CD4-positive, CD25-positive, alpha-beta regulatory T cell (primary cell): ENCODE data around the gene PLEK. TPM values are rescaled to one million over a fixed set of nuclear protein-coding genes. Genes with fewer than 3 reads are reported as not detected.
"Not testable (repeated sequence)": the region's sequence is repeated elsewhere in the genome, so short reads cannot be mapped to it uniquely, and the experiment has no call there.

Source experiments
- ATAC-seq, 2 donors: fragments of 150-1000 bp; cut with Tn5 transposase; one replicate each; pipeline ENCODE4 v1.10.0; 2021; ENCODE audit warnings: low read depth in 2 of 2, moderate number of reproducible peaks in 2 of 2, moderate library complexity in 1 of 2
- DNase-seq, 3 donors: peaks; one replicate each; pipeline versions ENCODE4 v3.0.0 to v3.0.0-alpha.2; 2012 to 2022; ENCODE audit warnings: mixed read lengths in 1 of 3
- H3K27ac ChIP-seq: one replicate; pipeline ENCODE4 v1.7.0; 2013; ENCODE audit warnings: mild to moderate bottlenecking, low read length; ENCODE audit not compliant: insufficient read depth, poor library complexity, severe bottlenecking
- H3K27me3 ChIP-seq: one replicate; pipeline ENCODE4 v1.7.0; 2013; ENCODE audit warnings: low read length; ENCODE audit not compliant: control insufficient read depth, insufficient read depth
- H3K36me3 ChIP-seq: one replicate; pipeline ENCODE4 v1.7.0; 2013; ENCODE audit warnings: mild to moderate bottlenecking, low read length, moderate library complexity; ENCODE audit not compliant: control insufficient read depth, insufficient read depth
- H3K4me1 ChIP-seq: 2 replicates; pipeline ENCODE4 v1.7.0; 2013; ENCODE audit warnings: mild to moderate bottlenecking, low read length; ENCODE audit not compliant: insufficient read depth, control insufficient read depth, poor library complexity, severe bottlenecking
- H3K4me3 ChIP-seq: one replicate; pipeline ENCODE4 v1.7.0; 2013; ENCODE audit warnings: low read depth, mild to moderate bottlenecking, low read length, moderate library complexity
- H3K9me3 ChIP-seq, 2 experiments: 1 replicate in 1 of 2; 2 replicates in 1 of 2; pipeline ENCODE4 v1.7.0; 2013; ENCODE audit warnings: low read length in 2 of 2, mild to moderate bottlenecking in 1 of 2, moderate library complexity in 1 of 2; ENCODE audit not compliant: control insufficient read depth in 2 of 2
- H3K27ac Mint-ChIP-seq, 3 donors: one replicate each; pipeline ENCODE4 v1.8.0; 2020 to 2022; ENCODE audit warnings: mild to moderate bottlenecking in 3 of 3, mixed read lengths in 3 of 3, moderate library complexity in 2 of 3
- H3K27me3 Mint-ChIP-seq: one replicate; pipeline ENCODE4 v1.8.0; 2022; ENCODE audit warnings: mild to moderate bottlenecking, mixed read lengths
- H3K36me3 Mint-ChIP-seq: one replicate; pipeline ENCODE4 v1.8.0; 2020; ENCODE audit warnings: mixed read lengths
- H3K4me1 Mint-ChIP-seq, 4 donors: one replicate each; pipeline ENCODE4 v1.8.0; 2020 to 2022; ENCODE audit warnings: mixed read lengths in 4 of 4, mild to moderate bottlenecking in 1 of 4
- H3K4me3 Mint-ChIP-seq, 4 donors: one replicate each; pipeline ENCODE4 v1.8.0; 2020 to 2022; ENCODE audit warnings: mild to moderate bottlenecking in 4 of 4, mixed read lengths in 4 of 4, moderate library complexity in 3 of 4
- H3K9me3 Mint-ChIP-seq, 7 donors: one replicate each; pipeline ENCODE4 v1.8.0; 2020 to 2022; ENCODE audit warnings: mixed read lengths in 7 of 7, mild to moderate bottlenecking in 3 of 7, moderate library complexity in 2 of 7
- polyA plus RNA-seq, 4 donors: library from polyadenylated mRNA; unstranded; fragments of 300-500 nt; fragmentation: Illumina TruSeq; gene quantifications; one replicate each; pipeline ENCODE4 v1.2.3, GENCODE V29; 2021
- total RNA-seq: library from RNA; stranded (reverse); gene quantifications from one replicate; pipeline ENCODE4 v1.2.3, GENCODE V29; 2022

The PLEK gene
- total and polyA plus RNA-seq, 5 donors from 2014 or later = 2.2 to 10.1 (median 5.8) TPM

GRCh38 chr2:68391869-68392268 lies 26.8 kb downstream of the PLEK start:
- DNase-seq = no peak
- H3K27me3 Mint-ChIP-seq = no peaks in the 10 kb centered on the region
- Histone ChIP-seq H3K27ac (no peak overlapping the region), H3K4me1 (peaks cover 25% of the 10 kb centered on the region), H3K9me3 (no peaks in the 10 kb centered on the region), H3K27me3 (no peaks in the 10 kb centered on the region), H3K4me3 (no peak overlapping the region), H3K36me3 (no peaks in the 10 kb centered on the region)
- no peak overlapping the region for H3K27ac Mint-ChIP-seq
- H3K9me3 Mint-ChIP-seq = peaks cover 0 to 1% (median 0%) of the 10 kb centered on the region in 7 donors
- peak overlapping the region in 1 of 4 donors; percentile 28 for H3K4me3 Mint-ChIP-seq
- ATAC-seq = no peak
- no peaks in the 10 kb centered on the region for H3K36me3 Mint-ChIP-seq
- peaks cover 22 to 30% (median 24%) of the 10 kb centered on the region in 4 donors for H3K4me1 Mint-ChIP-seq

GRCh38 chr2:68396093-68396492 lies 31.0 kb downstream of the PLEK start:
- H3K27ac ChIP-seq = no peak overlapping the region

GRCh38 chr2:68397704-68398263 lies 32.7 kb downstream of the PLEK start:
- not testable (repeated sequence) for H3K4me1 Mint-ChIP-seq, H3K27ac Mint-ChIP-seq, DNase-seq, H3K9me3 ChIP-seq, H3K4me1 ChIP-seq, H3K27me3 Mint-ChIP-seq, ATAC-seq, H3K4me3 Mint-ChIP-seq, H3K36me3 ChIP-seq, H3K27me3 ChIP-seq, H3K36me3 Mint-ChIP-seq, H3K27ac ChIP-seq, H3K4me3 ChIP-seq
- peaks cover 0 to 24% (median 9%) of the 10 kb centered on the region in 7 donors for H3K9me3 Mint-ChIP-seq

More at GRCh38 chr2:68396093-68396492, 31.0 kb downstream of the PLEK start:
- peaks cover 6% of the 10 kb centered on the region for H3K36me3 Mint-ChIP-seq
- H3K4me1 Mint-ChIP-seq = peaks cover 0 to 7% (median 4%) of the 10 kb centered on the region in 4 donors
- Histone ChIP-seq H3K4me3 (no peak overlapping the region), H3K27me3 (no peaks in the 10 kb centered on the region), H3K9me3 (peaks cover 0 to under 1% of the 10 kb centered on the region in 2 experiments), H3K36me3 (no peaks in the 10 kb centered on the region), H3K4me1 (no peaks in the 10 kb centered on the region)
- no peak overlapping the region for H3K27ac Mint-ChIP-seq
- no peaks in the 10 kb centered on the region for H3K27me3 Mint-ChIP-seq
- no peak overlapping the region for H3K4me3 Mint-ChIP-seq
- ATAC-seq (no peak), DNase-seq (no peak)
- peaks cover 0 to 17% (median 6%) of the 10 kb centered on the region in 7 donors for H3K9me3 Mint-ChIP-seq

- Mint-ChIP-seq H3K4me1 (peaks cover 0 to 10% (median 0%) of the 10 kb centered on the region in 4 donors), H3K4me3 (no peak overlapping the region), H3K36me3 (peaks cover 7% of the 10 kb centered on the region), H3K9me3 (peaks cover 0 to 38% (median 14%) of the 10 kb centered on the region in 7 donors), H3K27ac (peak overlapping the region in 2 of 3 donors; percentile 49 to 71), H3K27me3 (peaks cover 25% of the 10 kb centered on the region)
- H3K36me3 ChIP-seq = no peaks in the 10 kb centered on the region
- H3K27me3 ChIP-seq = no peaks in the 10 kb centered on the region
- peaks cover 19% of the 10 kb centered on the region for H3K4me1 ChIP-seq
- H3K4me3 ChIP-seq = no peak overlapping the region
- peak in 1 of 2 donors; percentile 31 for ATAC-seq
- no peak for DNase-seq
- peaks cover 0 to 2% of the 10 kb centered on the region in 2 experiments for H3K9me3 ChIP-seq
- peak overlapping the region; percentile 14 for H3K27ac ChIP-seq
Measured at GRCh38 chr2:68403199-68403644, 38.1 kb downstream of the PLEK start.

- H3K4me1 Mint-ChIP-seq = peaks cover 0 to 10% (median 0%) of the 10 kb centered on the region in 4 donors
- no peak overlapping the region for H3K4me3 ChIP-seq
- H3K36me3 Mint-ChIP-seq = peaks cover 7% of the 10 kb centered on the region
- peaks cover 19% of the 10 kb centered on the region for H3K4me1 ChIP-seq
- H3K27ac ChIP-seq = no peak overlapping the region
- H3K27me3 ChIP-seq = no peaks in the 10 kb centered on the region
- ATAC-seq (no peak), DNase-seq (no peak)
- peaks cover 0 to 35% (median 12%) of the 10 kb centered on the region in 7 donors for H3K9me3 Mint-ChIP-seq
- no peaks in the 10 kb centered on the region for H3K36me3 ChIP-seq
- H3K4me3 Mint-ChIP-seq = no peak overlapping the region
- H3K27ac Mint-ChIP-seq = no peak overlapping the region
- H3K9me3 ChIP-seq = peaks cover 0 to 2% of the 10 kb centered on the region in 2 experiments
- H3K27me3 Mint-ChIP-seq = peaks cover 25% of the 10 kb centered on the region
Measured at GRCh38 chr2:68404164-68404563, 39.1 kb downstream of the PLEK start.

GRCh38 chr2:68404893-68405799 lies 40.1 kb downstream of the PLEK start:
- H3K4me3 Mint-ChIP-seq = no peak overlapping the region
- no peaks in the 10 kb centered on the region for H3K36me3 ChIP-seq
- H3K9me3 ChIP-seq = peaks cover 0 to 2% of the 10 kb centered on the region in 2 experiments
- peaks cover 0 to 30% (median 12%) of the 10 kb centered on the region in 7 donors for H3K9me3 Mint-ChIP-seq
- H3K27ac ChIP-seq = no peak overlapping the region
- ATAC-seq = no peak
- H3K4me1 ChIP-seq = peaks cover 19% of the 10 kb centered on the region
- H3K4me3 ChIP-seq = no peak overlapping the region
- peaks cover 25% of the 10 kb centered on the region for H3K27me3 Mint-ChIP-seq
- H3K27ac Mint-ChIP-seq = no peak overlapping the region
- H3K27me3 ChIP-seq = no peaks in the 10 kb centered on the region
- no peak for DNase-seq
- H3K36me3 Mint-ChIP-seq = peaks cover 4% of the 10 kb centered on the region
- H3K4me1 Mint-ChIP-seq = peaks cover 0 to 16% (median 1%) of the 10 kb centered on the region in 4 donors

GRCh38 chr2:68411397-68412126 lies 46.5 kb downstream of the PLEK start:
- no peak for ATAC-seq
- no peak for DNase-seq

More at GRCh38 chr2:68411397-68412126, 46.5 kb downstream of the PLEK start:
- Histone ChIP-seq H3K27me3 (no peaks in the 10 kb centered on the region), H3K36me3 (no peaks in the 10 kb centered on the region), H3K27ac (no peak overlapping the region), H3K9me3 (no peaks in the 10 kb centered on the region), H3K4me1 (no peaks in the 10 kb centered on the region), H3K4me3 (no peak overlapping the region)
- H3K36me3 Mint-ChIP-seq = peaks cover 4% of the 10 kb centered on the region
- H3K4me1 Mint-ChIP-seq = peaks cover 0 to 10% (median 6%) of the 10 kb centered on the region in 4 donors
- peaks cover 0 to 17% (median 3%) of the 10 kb centered on the region in 7 donors for H3K9me3 Mint-ChIP-seq
- H3K27ac Mint-ChIP-seq = peak overlapping the region in 1 of 3 donors; percentile 67
- peaks cover 15% of the 10 kb centered on the region for H3K27me3 Mint-ChIP-seq
- H3K4me3 Mint-ChIP-seq = no peak overlapping the region
